Right cardiac atrium (tissue), 5 donors: ENCODE results near the gene LRRC45. TPM values are rescaled to one million over a fixed set of nuclear protein-coding genes. Genes with fewer than 3 reads are reported as not detected.
A peak's percentile ranks its signal among the peaks of the same experiment; 100 is the strongest.

Experiments
- ATAC-seq, 2 donors: fragments of 200-7000 bp; cut with Tn5 transposase; one replicate each; pipeline versions ENCODE4 v1.8.0 to v1.9.1; 2020; ENCODE audit warnings: moderate library complexity in 2 of 2, mild to moderate bottlenecking in 1 of 2
- DNase-seq, 3 donors: peaks; one replicate each; pipeline ENCODE4 v3.0.0-alpha.2; 2020
- H3K27ac ChIP-seq: one replicate; pipeline ENCODE4 v1.5.1; 2013; ENCODE audit warnings: mild to moderate bottlenecking, low read length, control low read depth, moderate library complexity
- H3K27me3 ChIP-seq: one replicate; pipeline ENCODE4 v1.6.1; 2013; ENCODE audit not compliant: control insufficient read depth, insufficient read depth
- H3K4me1 ChIP-seq: one replicate; pipeline ENCODE4 v1.6.1; 2013; ENCODE audit warnings: low read length; ENCODE audit not compliant: control insufficient read depth, insufficient read depth
- H3K4me3 ChIP-seq: one replicate; pipeline ENCODE4 v1.5.1; 2013; ENCODE audit warnings: low read length, control low read depth
- H3K9me3 ChIP-seq: one replicate; pipeline ENCODE4 v1.6.1; 2013; ENCODE audit warnings: low read length; ENCODE audit not compliant: control insufficient read depth
- WGBS: extraction: QIAGEN DNeasy Blood & Tissue Kit; methylation state at CpG from one replicate; pipeline ENCODE4 v1.1.7; 2013; 5-methylcytosine and 5-hydroxymethylcytosine counted together
- intact Hi-C, 4 donors: fragments of 100-400 bp; cut with DNase I; formaldehyde crosslinking; loops; one replicate each; pipeline versions ENCODE4 v1.11.0 to v1.14.0; 2022 to 2023
- polyA plus RNA-seq: library from polyadenylated mRNA; stranded (reverse); fragments of 200-250 nt; gene quantifications from one replicate; pipeline ENCODE4 v1.2.3, GENCODE V29; 2013
- total RNA-seq, 4 donors: library from RNA; stranded (reverse); fragmentation: NEBNext Ultra II Directional; extraction: Animal tissue kit (Norgen Biotek cat#: 25700); gene quantifications; one replicate each; pipeline ENCODE4 v1.2.1, GENCODE V29; 2021
- donor health status: healthy with polysubstance abuse.
- donor health status: DM: no; HTN: yes; CAD: no.
- donor health status: DM: no; HTN: no; CAD: no.
- donor health status: DM: no; HTN: yes; CAD: no; lungs with severe emphysema.
- donor health status: DM: yes; HTN: yes; CAD: no.

The LRRC45 gene
- total and polyA plus RNA-seq, 5 donors = 3.2 to 6.7 (median 5.5) TPM

GRCh38 chr17:82055965-82056728 lies 33.0 kb downstream of the LRRC45 start:
- H3K9me3 ChIP-seq = no peaks in the 10 kb centered on the region
- no peak for ATAC-seq
- no peak overlapping the region for H3K27ac ChIP-seq
- H3K27me3 ChIP-seq = no peaks in the 10 kb centered on the region
- peak in 1 of 3 donors; percentile 44 for DNase-seq
- intact Hi-C loops = no loop called here
- peaks cover 7% of the 10 kb centered on the region for H3K4me1 ChIP-seq
- H3K4me3 ChIP-seq = no peak overlapping the region
- 89% methylated on average over 28 of the region's 28 CpGs for WGBS

DNA sequence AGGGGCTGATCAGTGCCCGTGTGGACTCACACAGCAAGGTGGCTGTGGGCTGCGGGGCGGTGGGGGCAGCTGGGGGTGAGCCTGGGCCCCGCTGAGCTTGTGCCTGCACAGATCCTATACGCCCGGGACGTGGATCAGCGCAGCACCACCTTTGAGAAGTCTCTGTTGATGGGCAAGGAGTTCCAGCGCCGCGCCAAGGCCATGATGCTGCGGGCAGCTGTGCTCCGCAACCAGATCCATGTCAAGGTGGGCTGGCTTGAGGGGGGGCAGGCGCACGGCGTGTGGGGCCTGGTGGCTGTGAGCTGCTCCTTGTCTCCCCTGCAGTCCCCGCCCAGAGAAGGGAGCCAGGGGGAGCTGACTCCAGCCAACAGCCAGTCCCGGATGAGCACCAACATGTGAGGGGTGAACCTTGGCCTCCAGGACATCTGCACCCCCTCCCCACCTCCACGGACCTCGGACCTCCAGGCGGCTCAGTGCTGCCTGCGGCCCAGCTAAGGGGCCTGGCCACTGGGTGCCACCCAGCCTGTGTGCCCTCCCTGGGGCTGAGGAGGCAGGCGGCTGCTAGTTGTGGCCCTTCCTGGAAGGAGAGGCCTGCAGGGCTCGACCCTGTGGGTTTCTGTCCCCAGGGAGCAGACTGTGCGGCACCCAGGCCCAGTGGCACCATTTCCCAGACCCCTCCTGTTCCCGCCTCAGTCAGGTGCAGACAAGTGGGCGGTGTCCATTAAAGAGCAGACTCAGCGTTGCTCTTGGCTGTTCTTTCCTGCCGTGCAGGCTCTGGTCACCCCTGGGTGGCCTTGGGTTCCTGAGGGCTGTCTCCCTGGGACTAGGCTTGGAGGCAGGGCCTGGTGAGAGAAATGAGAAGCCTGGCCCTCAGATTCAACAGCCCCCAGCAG lies 33.9 kb downstream of the LRRC45 start:
- Histone ChIP-seq H3K4me3 (no peak overlapping the region), H3K9me3 (no peaks in the 10 kb centered on the region), H3K4me1 (peaks cover 7% of the 10 kb centered on the region), H3K27me3 (no peaks in the 10 kb centered on the region), H3K27ac (no peak overlapping the region)
- DNase-seq = peak in 1 of 3 donors; percentile 54
- intact Hi-C loops = no loop called here
- ATAC-seq = no peak
- WGBS = 82% methylated on average over 29 of the region's 29 CpGs

DNA sequence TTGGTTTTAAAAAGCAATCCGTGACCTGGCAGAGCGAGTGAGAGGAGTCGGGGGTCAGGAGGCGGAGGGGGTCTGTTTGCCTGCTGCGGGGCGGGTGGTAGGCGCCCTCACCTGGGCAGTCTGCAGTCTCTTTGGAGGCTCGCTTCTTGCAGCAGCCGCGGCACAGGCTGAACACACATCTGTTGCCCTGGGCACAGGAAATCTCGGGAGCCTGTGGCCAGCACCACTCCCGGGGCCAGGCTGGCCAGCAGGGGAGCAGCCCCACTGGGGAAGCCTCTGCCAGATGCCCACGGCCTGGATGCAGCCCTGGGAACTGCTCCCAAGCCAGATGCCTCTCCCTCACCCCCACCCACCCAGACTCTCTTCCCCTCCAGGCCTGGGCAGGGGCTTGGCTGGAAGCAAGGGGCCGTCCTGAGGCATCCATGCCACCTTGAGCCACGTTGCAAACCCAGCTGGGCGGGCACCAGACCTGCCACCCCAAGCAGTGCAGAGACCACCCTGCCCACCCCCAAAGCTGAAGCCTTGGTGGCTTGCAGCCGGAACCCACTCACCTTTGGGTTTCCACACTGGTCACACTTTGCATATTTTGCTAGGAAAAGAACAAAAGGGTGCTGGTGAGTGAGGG lies 35.2 kb downstream of the LRRC45 start:
- Histone ChIP-seq H3K9me3 (no peaks in the 10 kb centered on the region), H3K27ac (no peak overlapping the region), H3K4me3 (no peak overlapping the region), H3K4me1 (no peaks in the 10 kb centered on the region), H3K27me3 (no peaks in the 10 kb centered on the region)
- ATAC-seq (no peak), DNase-seq (peak in 1 of 3 donors; percentile 51)
- 77% methylated on average over 17 of the region's 17 CpGs for WGBS
- intact Hi-C loops = no loop called here

DNA sequence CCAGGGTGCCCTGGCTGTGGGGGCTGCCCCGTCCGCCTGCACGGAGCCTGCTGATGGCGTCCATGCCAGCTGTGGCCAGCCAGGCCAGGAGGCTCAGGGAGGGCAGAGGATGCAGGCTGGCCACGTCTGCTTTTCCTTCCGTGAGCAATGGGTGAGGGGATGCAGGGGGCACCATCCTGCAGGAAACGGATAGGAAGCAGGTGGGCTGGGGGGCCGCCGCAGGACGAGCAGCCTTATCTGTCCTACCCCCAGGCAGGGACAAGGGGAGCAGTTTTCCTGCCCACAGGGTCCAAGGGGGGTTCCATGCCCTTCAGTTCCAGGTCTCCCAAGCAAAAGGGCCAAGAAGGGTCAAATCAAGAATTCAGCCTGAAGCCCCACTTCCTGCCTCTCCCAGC lies 35.7 kb downstream of the LRRC45 start:
- 71% methylated on average over 10 of the region's 10 CpGs for WGBS
- ATAC-seq (no peak), DNase-seq (peak in 1 of 3 donors; percentile 42)
- H3K4me1 ChIP-seq = no peaks in the 10 kb centered on the region
- no peaks in the 10 kb centered on the region for H3K9me3 ChIP-seq
- no peak overlapping the region for H3K4me3 ChIP-seq
- intact Hi-C loops = no loop called here
- no peaks in the 10 kb centered on the region for H3K27me3 ChIP-seq
- H3K27ac ChIP-seq = no peak overlapping the region

DNA sequence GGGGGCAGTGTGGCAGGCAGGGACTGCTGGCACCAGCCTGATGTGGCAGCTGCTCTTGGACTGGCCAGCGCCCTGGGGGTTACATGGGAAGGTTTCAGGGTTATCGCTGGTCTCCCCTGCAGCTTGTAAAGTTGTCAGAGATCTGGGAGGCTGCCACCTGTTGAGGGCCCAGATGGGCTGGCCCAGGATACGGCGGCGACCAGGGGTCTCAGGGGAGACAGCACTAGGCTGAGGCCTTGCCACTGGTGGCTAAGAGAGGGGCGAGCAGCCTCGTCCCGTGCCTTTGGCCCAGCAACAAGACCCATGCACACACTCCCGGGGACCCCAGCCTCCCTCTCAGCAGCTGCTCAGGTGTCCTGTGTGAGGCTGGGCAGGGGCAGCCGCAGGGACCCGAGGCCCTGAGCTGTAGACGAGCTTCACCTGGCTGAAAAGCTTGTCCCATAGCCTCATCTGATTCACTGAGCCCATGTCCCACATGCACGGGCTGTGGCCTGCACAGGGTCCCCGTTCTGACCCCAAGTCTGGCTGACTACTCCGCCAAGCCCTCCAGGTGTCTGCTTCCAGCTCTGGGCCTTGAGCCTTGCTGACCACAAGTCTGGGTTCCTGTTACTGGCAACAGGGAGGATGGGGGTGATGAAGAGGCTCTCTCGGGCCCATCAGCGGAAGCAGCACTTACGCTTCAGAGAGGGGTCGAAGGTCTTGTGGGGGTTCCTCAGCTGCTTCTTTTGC lies 36.3 kb downstream of the LRRC45 start:
- 67% methylated on average over 19 of the region's 19 CpGs for WGBS
- intact Hi-C loops = no loop called here

GRCh38 chr17:82060001-82060380 lies 36.9 kb downstream of the LRRC45 start:
- Histone ChIP-seq H3K27ac (no peak overlapping the region), H3K4me3 (no peak overlapping the region), H3K9me3 (no peaks in the 10 kb centered on the region), H3K27me3 (no peaks in the 10 kb centered on the region), H3K4me1 (peaks cover 6% of the 10 kb centered on the region)
- no peak for ATAC-seq
- DNase-seq = peak; percentile 5 to 53 (median 41)
- intact Hi-C loops = no loop called here
- WGBS = 79% methylated on average over 16 of the region's 16 CpGs

More for the DNA sequence above, 36.3 kb downstream of the LRRC45 start:
- Histone ChIP-seq H3K9me3 (no peaks in the 10 kb centered on the region), H3K27me3 (no peaks in the 10 kb centered on the region), H3K4me1 (peaks cover under 1% of the 10 kb centered on the region), H3K27ac (no peak overlapping the region), H3K4me3 (no peak overlapping the region)
- peak in 2 of 3 donors; percentile 50 to 55 for DNase-seq
- ATAC-seq = no peak

DNA sequence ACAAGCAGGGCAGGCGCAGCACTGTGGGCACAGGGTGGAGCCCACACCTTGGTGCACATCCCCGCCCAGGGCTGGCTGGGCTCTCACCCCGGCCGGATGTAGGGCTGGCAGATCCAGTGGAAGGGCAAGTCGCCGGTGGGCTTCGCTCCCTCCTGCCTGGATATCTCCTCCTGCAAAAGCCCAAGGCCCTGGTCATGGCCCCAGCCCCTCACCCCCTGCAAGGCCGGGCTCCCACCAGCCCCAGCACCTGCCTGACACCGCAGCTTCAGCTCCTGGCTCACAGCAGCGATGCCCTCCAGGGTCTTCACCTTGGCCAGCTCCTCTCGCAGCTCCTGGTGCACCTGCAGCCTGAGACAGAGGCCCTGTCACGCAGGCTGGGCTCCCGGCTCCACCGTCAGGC lies 37.5 kb downstream of the LRRC45 start:
- intact Hi-C loops = no loop called here
- H3K9me3 ChIP-seq = no peaks in the 10 kb centered on the region
- no peak overlapping the region for H3K27ac ChIP-seq
- ATAC-seq (no peak), DNase-seq (peak; percentile 10 to 57 (median 38))
- 86% methylated on average over 14 of the region's 14 CpGs for WGBS
- H3K27me3 ChIP-seq = no peaks in the 10 kb centered on the region
- H3K4me3 ChIP-seq = no peak overlapping the region
- peaks cover 6% of the 10 kb centered on the region for H3K4me1 ChIP-seq

DNA sequence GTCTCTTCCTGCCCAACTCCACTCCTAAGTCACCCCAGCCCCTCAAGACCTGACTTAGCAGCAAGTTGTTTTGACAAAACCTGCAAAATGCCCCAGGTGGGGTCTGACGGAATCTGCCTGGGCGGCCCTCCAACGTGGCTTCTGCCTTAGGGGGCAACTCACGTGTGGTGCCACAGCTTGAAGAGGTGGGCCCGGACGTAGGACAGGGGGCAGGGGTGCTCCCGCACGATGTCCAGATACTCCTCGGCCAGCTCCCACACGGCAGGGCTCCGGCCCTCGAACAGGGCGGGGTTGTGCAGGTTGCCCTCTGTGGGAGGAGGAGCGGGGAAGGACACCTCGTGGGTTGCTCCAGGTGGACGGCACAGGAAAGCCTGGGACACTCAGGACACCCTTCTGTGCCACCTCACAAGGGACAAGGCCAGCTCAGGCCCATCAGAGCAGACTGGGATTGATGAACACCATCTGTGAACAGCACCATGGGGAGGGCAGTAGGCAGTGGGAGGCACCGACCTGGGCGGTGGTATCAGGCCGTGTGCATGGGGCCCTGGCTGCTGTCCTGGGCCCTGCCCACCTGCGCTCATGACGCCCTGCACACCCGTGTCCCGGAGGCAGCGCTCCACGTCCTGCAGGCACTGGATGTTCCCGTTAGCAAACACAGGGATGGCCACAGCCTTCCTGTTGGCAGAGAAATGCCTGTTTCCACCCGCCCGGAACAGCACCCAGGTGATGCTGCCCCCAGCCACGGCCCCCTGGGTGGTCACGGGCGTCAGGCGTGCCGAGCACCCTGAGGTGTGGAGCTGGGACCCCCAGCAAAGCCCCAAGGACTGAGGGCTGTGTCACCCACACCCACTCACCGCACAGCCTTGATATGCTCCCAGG lies 38.2 kb downstream of the LRRC45 start:
- intact Hi-C loops = no loop called here
- no peaks in the 10 kb centered on the region for H3K27me3 ChIP-seq
- WGBS = 86% methylated on average over 34 of the region's 34 CpGs
- no peak overlapping the region for H3K4me3 ChIP-seq
- DNase-seq = peak; percentile 9 to 43 (median 41)
- no peaks in the 10 kb centered on the region for H3K9me3 ChIP-seq
- peaks cover 6% of the 10 kb centered on the region for H3K4me1 ChIP-seq
- ATAC-seq = no peak
- H3K27ac ChIP-seq = no peak overlapping the region

GRCh38 chr17:82062076-82062983 lies 39.2 kb downstream of the LRRC45 start:
- no peaks in the 10 kb centered on the region for H3K9me3 ChIP-seq
- DNase-seq = peak; percentile 10 to 45 (median 37)
- WGBS = 81% methylated on average over 24 of the region's 24 CpGs
- no peak for ATAC-seq
- H3K27me3 ChIP-seq = no peaks in the 10 kb centered on the region
- H3K4me3 ChIP-seq = no peak overlapping the region
- intact Hi-C loops = no loop called here
- H3K27ac ChIP-seq = no peak overlapping the region
- peaks cover 6% of the 10 kb centered on the region for H3K4me1 ChIP-seq
